Uterus (tissue), 2 donors: ENCODE results near the gene PPP2R5E.

Experiments
- POLR2A ChIP-seq, 2 donors: fragments of 450-650 bp; IDR thresholded peaks; one replicate each; pipeline ENCODE4 v1.6.1; 2016; ENCODE audit warnings: antibody characterized with exemption in 2 of 2, mild to moderate bottlenecking in 1 of 2, moderate library complexity in 1 of 2
- TF ChIP-seq, protein P1 (sequence below), 4 experiments: fragments of 200-600 bp in 2 of 4; fragments of 450-650 bp in 2 of 4; sonication (generic) in 2 of 4; IDR thresholded peaks; one replicate each; pipeline ENCODE4 v1.5.1; 2016 to 2019; ENCODE audit warnings: antibody characterized with exemption in 4 of 4, mild to moderate bottlenecking in 2 of 4, moderate library complexity in 1 of 4

DNA sequence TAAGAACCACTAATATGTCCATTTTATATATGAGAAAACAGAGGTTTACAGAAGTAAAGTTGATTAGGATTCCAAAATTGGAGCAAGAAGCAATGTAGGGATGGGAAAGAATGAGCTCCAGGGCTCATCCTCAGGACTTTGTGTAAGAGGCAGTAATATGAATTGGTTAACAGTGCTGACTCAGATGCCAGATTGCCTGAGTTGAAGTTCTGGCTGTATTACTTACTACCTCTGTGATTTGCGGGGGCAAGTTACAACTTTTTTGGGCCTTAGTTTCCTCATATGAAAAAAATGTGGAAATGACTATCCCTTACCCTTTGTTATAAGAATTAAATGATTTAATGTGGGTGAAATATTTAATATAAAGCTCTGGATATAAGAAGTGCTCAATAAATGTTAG lies 35.1 kb upstream of the PPP2R5E start:
- TF ChIP-seq, protein P1, sequence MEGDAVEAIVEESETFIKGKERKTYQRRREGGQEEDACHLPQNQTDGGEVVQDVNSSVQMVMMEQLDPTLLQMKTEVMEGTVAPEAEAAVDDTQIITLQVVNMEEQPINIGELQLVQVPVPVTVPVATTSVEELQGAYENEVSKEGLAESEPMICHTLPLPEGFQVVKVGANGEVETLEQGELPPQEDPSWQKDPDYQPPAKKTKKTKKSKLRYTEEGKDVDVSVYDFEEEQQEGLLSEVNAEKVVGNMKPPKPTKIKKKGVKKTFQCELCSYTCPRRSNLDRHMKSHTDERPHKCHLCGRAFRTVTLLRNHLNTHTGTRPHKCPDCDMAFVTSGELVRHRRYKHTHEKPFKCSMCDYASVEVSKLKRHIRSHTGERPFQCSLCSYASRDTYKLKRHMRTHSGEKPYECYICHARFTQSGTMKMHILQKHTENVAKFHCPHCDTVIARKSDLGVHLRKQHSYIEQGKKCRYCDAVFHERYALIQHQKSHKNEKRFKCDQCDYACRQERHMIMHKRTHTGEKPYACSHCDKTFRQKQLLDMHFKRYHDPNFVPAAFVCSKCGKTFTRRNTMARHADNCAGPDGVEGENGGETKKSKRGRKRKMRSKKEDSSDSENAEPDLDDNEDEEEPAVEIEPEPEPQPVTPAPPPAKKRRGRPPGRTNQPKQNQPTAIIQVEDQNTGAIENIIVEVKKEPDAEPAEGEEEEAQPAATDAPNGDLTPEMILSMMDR (IDR thresholded peaks at IDR 0.05): no peak
- no peak for TF ChIP-seq POLR2A (IDR thresholded peaks at IDR 0.05)
